ENCODE data around the gene PRSS2.
"Not testable (repeated sequence)": the region's sequence is repeated elsewhere in the genome, so short reads cannot be mapped to it uniquely, and the experiment has no call there.

PRSS2 gene

DNA sequence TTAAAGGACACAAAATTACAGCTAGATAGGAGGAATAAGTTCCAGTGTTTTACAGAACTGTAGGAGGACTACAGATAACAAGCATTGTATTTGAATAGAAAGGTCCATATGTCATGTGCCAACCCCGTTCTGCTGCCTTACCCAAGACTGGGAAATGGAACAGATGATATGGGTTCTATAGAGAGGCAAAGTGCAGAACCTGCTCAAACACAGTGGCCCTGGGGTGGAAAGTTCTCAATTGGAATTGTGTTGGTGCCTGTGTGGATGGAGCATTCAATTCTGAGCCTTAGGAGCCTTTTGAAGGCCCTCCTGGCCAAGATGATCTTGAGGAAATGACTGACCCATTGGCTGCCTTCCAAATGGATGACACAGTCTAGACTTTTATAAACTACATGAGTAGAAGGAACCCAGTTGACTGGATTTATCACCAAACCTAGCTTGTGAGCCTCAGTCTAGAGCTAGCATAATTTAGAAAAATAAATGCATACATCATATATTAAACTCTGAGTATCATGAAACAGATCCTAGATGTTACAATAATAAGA lies 25.6 kb upstream of the PRSS2 start:
- no peak for DNase-seq (ENCODE audit: extremely low read depth, low read depth)
- TF ChIP-seq CTCF (IDR thresholded peaks at IDR 0.05; ENCODE audit: low read depth, low read length), result no peak

- TF ChIP-seq CTCF (IDR thresholded peaks at IDR 0.05; ENCODE audit: low read depth, low read length), result no peak
- DNase-seq (ENCODE audit: extremely low read depth, low read depth), result no peak
Measured at GRCh38 chr7:142745745-142746144, 25.0 kb upstream of the PRSS2 start.

DNA sequence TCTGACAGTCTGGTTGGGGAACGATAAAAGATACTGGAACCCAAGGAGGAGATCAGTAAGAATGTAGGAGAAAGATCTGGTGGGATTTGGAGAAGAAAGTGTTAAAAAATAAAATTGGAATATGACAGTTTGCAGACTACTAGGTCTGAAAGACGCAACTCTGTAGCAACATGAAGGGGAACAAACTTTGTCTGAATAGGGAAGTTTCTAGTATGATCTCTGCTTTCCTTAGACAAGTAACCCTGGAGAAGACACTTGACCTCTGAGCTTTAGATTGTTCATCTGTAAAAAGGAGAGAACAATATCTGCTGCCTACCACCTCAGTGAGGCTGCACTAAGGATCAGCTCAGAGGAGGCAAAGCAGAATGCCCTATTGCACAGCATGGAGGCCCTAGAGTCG lies 24.5 kb upstream of the PRSS2 start:
- TF ChIP-seq CTCF (IDR thresholded peaks at IDR 0.05; ENCODE audit: low read depth, low read length), result no peak

GRCh38 chr7:142748410-142748809 lies 22.4 kb upstream of the PRSS2 start:
- not testable (repeated sequence) for DNase-seq (ENCODE audit: extremely low read depth, low read depth)

More for the DNA sequence above, 24.5 kb upstream of the PRSS2 start:
- no peak for DNase-seq (ENCODE audit: extremely low read depth, low read depth)

- no peak for DNase-seq (ENCODE audit: extremely low read depth, low read depth)
- no peak for TF ChIP-seq CTCF (IDR thresholded peaks at IDR 0.05; ENCODE audit: low read depth, low read length)
Measured at GRCh38 chr7:142749218-142749993, 21.4 kb upstream of the PRSS2 start, which contains the start of gene PRSS1. TSS of gene PRSS1 (plus strand) at chr7:142749472. CDS start at chr7:142749485, 13 bp downstream.

- no peak for TF ChIP-seq CTCF (IDR thresholded peaks at IDR 0.05; ENCODE audit: low read depth, low read length)
- DNase-seq (ENCODE audit: extremely low read depth, low read depth), result no peak
Measured at GRCh38 chr7:142750321-142750938, 20.3 kb upstream of the PRSS2 start.

GRCh38 chr7:142751526-142752175 lies 19.1 kb upstream of the PRSS2 start:
- not testable (repeated sequence) for DNase-seq (ENCODE audit: extremely low read depth, low read depth)

Measured in AG09319 (cell line).